Liver (tissue), 9 donors: Measurements from ENCODE around the gene TRERF1. TPM values are rescaled to one million over a fixed set of nuclear protein-coding genes. Genes with fewer than 3 reads are reported as not detected.
A peak's percentile ranks its signal among the peaks of the same experiment; 100 is the strongest.
"Not testable (repeated sequence)": the region's sequence is repeated elsewhere in the genome, so short reads cannot be mapped to it uniquely, and the experiment has no call there.

Source experiments
- DNase-seq: peaks from one replicate; pipeline ENCODE4 v3.0.0-alpha.2; 2017; ENCODE audit warnings: low spot score
- H3K27ac ChIP-seq, 2 donors: one replicate each; pipeline ENCODE4 v1.7.0; 2013; ENCODE audit warnings: inconsistent platforms in 2 of 2, low read length in 2 of 2, control low read depth in 1 of 2, low read depth in 1 of 2, mild to moderate bottlenecking in 1 of 2
- H3K27me3 ChIP-seq, 4 donors: one replicate each; pipeline versions ENCODE4 v1.6.1 to v1.7.0; 2013; ENCODE audit warnings: low read length in 3 of 4, inconsistent platforms in 1 of 4, mild to moderate bottlenecking in 1 of 4, moderate library complexity in 1 of 4; ENCODE audit not compliant: control insufficient read depth in 4 of 4, insufficient read depth in 4 of 4
- H3K36me3 ChIP-seq, 4 donors: one replicate each; pipeline versions ENCODE4 v1.6.1 to v1.7.0; 2013; ENCODE audit warnings: low read length in 3 of 4, mild to moderate bottlenecking in 3 of 4, low read depth in 1 of 4, moderate library complexity in 1 of 4; ENCODE audit not compliant: control insufficient read depth in 4 of 4, insufficient read depth in 3 of 4
- H3K4me1 ChIP-seq, 4 donors: one replicate each; pipeline versions ENCODE4 v1.6.1 to v1.7.0; 2013; ENCODE audit warnings: low read length in 3 of 4, mild to moderate bottlenecking in 3 of 4, moderate library complexity in 1 of 4; ENCODE audit not compliant: control insufficient read depth in 4 of 4, insufficient read depth in 4 of 4
- H3K4me3 ChIP-seq, 3 donors: one replicate each; pipeline versions ENCODE4 v1.6.1 to v1.7.0; 2013; ENCODE audit warnings: low read length in 3 of 3, control low read depth in 1 of 3, low read depth in 1 of 3, mild to moderate bottlenecking in 1 of 3
- H3K9ac ChIP-seq, 2 donors: one replicate each; pipeline ENCODE4 v1.7.0; 2013; ENCODE audit warnings: low read length in 2 of 2, mild to moderate bottlenecking in 2 of 2, moderate library complexity in 2 of 2, control low read depth in 1 of 2, low read depth in 1 of 2
- H3K9me3 ChIP-seq, 4 donors: one replicate each; pipeline versions ENCODE4 v1.6.1 to v1.7.0; 2013; ENCODE audit warnings: low read length in 3 of 4; ENCODE audit not compliant: control insufficient read depth in 4 of 4
- EGR1 ChIP-seq, 2 donors: IDR thresholded peaks; 2 replicates each; pipeline ENCODE4 v1.6.1; 2016 to 2018; ENCODE audit warnings: antibody characterized with exemption in 2 of 2, low read depth in 2 of 2
- FOXA1 ChIP-seq: IDR thresholded peaks from 2 replicates; pipeline ENCODE4 v1.6.1; 2016; ENCODE audit warnings: antibody characterized with exemption
- FOXA2 ChIP-seq: IDR thresholded peaks from 2 replicates; pipeline ENCODE4 v1.6.1; 2016; ENCODE audit warnings: antibody characterized with exemption
- GABPA ChIP-seq, 2 donors: IDR thresholded peaks in 1 of 2; conservative IDR thresholded peaks in 1 of 2; 2 replicates each; pipeline ENCODE4 v1.6.1; 2016; ENCODE audit warnings: antibody characterized with exemption in 2 of 2, mild to moderate bottlenecking in 1 of 2, moderate library complexity in 1 of 2
- HNF4G ChIP-seq: IDR thresholded peaks from 2 replicates; pipeline ENCODE4 v1.6.1; 2016; ENCODE audit warnings: antibody characterized with exemption
- RAD21 ChIP-seq, 2 donors: IDR thresholded peaks; 2 replicates each; pipeline ENCODE4 v1.6.1; 2016; ENCODE audit warnings: antibody characterized with exemption in 2 of 2, mild to moderate bottlenecking in 2 of 2
- RXRA ChIP-seq, 2 donors: IDR thresholded peaks; 2 replicates each; pipeline ENCODE4 v1.6.1; 2017 to 2018; ENCODE audit warnings: antibody characterized with exemption in 2 of 2, mild to moderate bottlenecking in 1 of 2
- SP1 ChIP-seq: IDR thresholded peaks from 2 replicates; pipeline ENCODE4 v1.6.1; 2018; ENCODE audit warnings: antibody characterized with exemption, mild to moderate bottlenecking
- TAF1 ChIP-seq: conservative IDR thresholded peaks from 2 replicates; pipeline ENCODE4 v1.6.1; 2016; ENCODE audit warnings: antibody characterized with exemption, mild to moderate bottlenecking
- WGBS: extraction: QIAGEN DNeasy Blood & Tissue Kit; methylation state at CpG from one replicate; pipeline ENCODE4 v1.1.7; 2013; 5-methylcytosine and 5-hydroxymethylcytosine counted together
- polyA plus RNA-seq, 2 donors: library from polyadenylated mRNA; stranded (reverse) in 1 of 2; unstranded in 1 of 2; fragments of 200-250 nt in 1 of 2; fragments of >200 nt in 1 of 2; fragmentation: Nextera tagmentation in 1 of 2; extraction: Ambion mirVana in 1 of 2; gene quantifications; one replicate each; pipeline versions ENCODE4 v1.2.1 to v1.2.3, GENCODE V29; 2013 to 2015
- total RNA-seq, 2 donors: library from RNA; depleted of rRNA; stranded (reverse); fragments of >200 nt; gene quantifications; one replicate each; pipeline ENCODE4 v1.2.3, GENCODE V29; 2014
- TF ChIP-seq, protein P1 (sequence below): IDR thresholded peaks from 2 replicates; pipeline ENCODE4 v1.6.1; 2016; ENCODE audit warnings: antibody characterized with exemption
- TF ChIP-seq, protein P2 (sequence below): fragments of 150-350 bp; IDR thresholded peaks from 2 replicates; pipeline ENCODE4 v1.5.1; 2017; ENCODE audit warnings: improper control_type of control experiment, low read depth, low read length; ENCODE audit not compliant: missing input control
- donor health status: healthy.
- donor health status: healthy.
- donor health status: healthy.
- donor health status: healthy.
- donor health status: healthy.

The TRERF1 gene
- total and polyA plus RNA-seq, 4 donors: 0.33 to 1.3 (median 0.68) TPM

DNA sequence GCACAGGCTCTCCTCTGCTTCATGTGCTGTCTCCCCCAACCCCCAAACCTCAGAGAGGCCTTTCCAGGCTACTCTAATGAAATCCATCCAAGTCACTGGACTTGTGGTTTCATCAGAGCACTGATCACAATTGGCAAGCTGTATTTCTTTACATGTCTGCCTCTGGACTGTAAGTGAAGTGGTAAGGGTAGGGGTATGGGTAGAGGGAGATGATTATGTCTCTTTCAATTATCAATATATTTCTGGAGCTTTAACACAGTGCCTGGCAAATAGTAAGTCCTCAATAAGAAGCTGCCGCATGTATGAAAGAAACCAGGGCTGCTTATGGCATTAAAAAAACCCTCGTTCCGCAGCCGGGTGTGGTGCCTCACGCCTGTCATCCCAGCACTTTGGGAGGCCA is 5.4 kb downstream of the TRERF1 start:
- 90% methylated on average over 5 of the region's 5 CpGs for WGBS
- Histone ChIP-seq H3K9me3 (no peaks in the 10 kb centered on the region), H3K9ac (no peak overlapping the region), H3K27me3 (no peaks in the 10 kb centered on the region), H3K27ac (no peak overlapping the region), H3K4me3 (no peak overlapping the region), H3K36me3 (no peaks in the 10 kb centered on the region), H3K4me1 (peaks cover 0 to 4% (median 4%) of the 10 kb centered on the region in 4 donors)
- TF ChIP-seq, protein P1, sequence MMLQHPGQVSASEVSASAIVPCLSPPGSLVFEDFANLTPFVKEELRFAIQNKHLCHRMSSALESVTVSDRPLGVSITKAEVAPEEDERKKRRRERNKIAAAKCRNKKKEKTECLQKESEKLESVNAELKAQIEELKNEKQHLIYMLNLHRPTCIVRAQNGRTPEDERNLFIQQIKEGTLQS: no peak
- DNase-seq: no peak

DNA sequence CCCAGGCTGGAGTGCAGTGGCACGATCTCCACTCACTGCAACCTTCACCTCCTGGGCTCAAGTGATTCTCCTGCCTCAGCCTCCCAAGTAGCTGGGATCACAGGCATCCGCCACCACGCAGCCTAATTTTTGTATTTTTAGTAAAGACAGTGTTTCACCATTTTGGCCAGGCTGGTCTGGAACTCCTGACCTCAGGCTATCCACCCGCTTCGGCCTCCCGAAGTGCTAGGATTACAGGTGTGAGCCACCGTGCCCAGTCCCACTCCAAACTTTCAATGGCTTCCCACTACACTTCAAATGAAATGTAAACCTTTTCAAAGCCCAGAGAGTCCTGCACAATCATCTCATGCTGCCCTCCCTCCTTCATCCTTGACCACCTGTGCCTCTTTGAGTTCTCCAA is 5.8 kb downstream of the TRERF1 start:
- H3K4me3 ChIP-seq: not testable (repeated sequence)
- 90% methylated on average over 7 of the region's 7 CpGs for WGBS

DNA sequence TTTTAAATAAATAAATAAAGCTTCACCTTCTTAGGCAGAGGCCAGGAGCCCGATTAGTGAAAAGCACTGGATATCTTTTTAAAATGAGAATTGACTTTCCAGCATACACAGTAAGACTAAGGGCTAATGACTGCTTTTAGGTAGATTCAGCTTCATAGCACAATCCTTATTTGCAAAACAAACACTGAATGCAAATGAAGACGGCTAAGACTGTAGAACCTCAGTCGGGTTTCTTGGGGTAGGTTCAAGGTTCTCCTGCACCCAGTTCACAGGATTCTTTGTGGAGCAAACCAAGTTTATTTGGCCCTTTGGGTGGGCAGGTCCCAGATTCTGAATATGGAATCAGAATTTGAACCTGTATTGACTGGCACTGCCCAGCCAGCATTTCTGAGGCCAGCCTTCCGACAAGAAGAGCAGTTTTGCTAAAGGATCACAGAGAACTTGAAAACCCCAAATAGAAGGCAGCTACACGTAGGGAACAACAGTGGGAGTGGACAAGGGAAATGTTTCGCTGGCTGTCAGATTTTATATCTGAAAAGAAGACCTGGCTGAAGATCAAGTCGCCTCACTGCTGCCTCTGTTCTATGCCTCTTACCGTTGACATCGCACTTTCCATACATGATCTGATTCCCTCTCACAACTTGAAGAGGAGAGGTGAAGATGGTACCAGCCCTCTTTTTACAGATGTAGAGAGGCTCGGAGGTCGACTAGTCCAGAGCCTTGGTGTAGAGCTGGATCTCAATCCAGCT is 8.2 kb downstream of the TRERF1 start:
- no peaks in the 10 kb centered on the region for H3K36me3 ChIP-seq
- whole genome bisulfite sequencing: 70% methylated on average over 11 of the region's 11 CpGs
- no peak overlapping the region for H3K4me3 ChIP-seq
- H3K27ac ChIP-seq: no peak overlapping the region
- H3K9ac ChIP-seq: no peak overlapping the region
- no peaks in the 10 kb centered on the region for H3K9me3 ChIP-seq
- no peaks in the 10 kb centered on the region for H3K27me3 ChIP-seq
- no peak for DNase-seq
- no peaks in the 10 kb centered on the region for H3K4me1 ChIP-seq
- TF ChIP-seq EGR1 (IDR thresholded peaks at IDR 0.05; ENCODE audit: low read depth in 2 of 2): no peak
- TF ChIP-seq HNF4G: no peak
- TF ChIP-seq RXRA (IDR thresholded peaks at IDR 0.05): no peak

More for the DNA sequence above, 5.8 kb downstream of the TRERF1 start:
- H3K27me3 ChIP-seq, H3K9me3 ChIP-seq, H3K27ac ChIP-seq, DNase-seq, H3K9ac ChIP-seq, H3K36me3 ChIP-seq, H3K4me1 ChIP-seq: not testable (repeated sequence)

DNA sequence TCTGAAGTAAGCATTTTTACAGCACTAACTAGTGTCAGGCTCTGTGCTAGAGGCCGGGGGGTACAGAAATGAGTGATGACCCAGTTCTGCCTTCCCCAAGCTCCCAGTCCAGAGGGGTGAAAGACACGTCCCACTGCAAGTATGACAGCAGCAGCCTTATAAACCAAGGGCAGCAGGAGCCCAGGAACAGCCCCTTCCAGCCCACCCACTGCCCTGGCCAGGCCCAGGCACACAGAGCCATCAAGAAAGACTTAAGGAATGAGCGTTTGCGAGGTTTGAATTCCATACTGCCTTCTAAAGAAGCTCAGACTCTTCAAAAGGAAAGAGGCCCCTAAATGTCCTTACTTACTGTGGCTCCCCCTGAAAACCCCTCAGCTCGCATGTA is 10.0 kb downstream of the TRERF1 start:
- H3K36me3 ChIP-seq: no peaks in the 10 kb centered on the region
- H3K9ac ChIP-seq: no peak overlapping the region
- no peak for DNase-seq
- H3K9me3 ChIP-seq: no peaks in the 10 kb centered on the region
- no peak overlapping the region for H3K4me3 ChIP-seq
- TF ChIP-seq FOXA2 (no peak), SP1 (no peak)
- no peaks in the 10 kb centered on the region for H3K4me1 ChIP-seq
- WGBS: 84% methylated on average over 5 of the region's 5 CpGs
- H3K27ac ChIP-seq: peak overlapping the region in 1 of 2 donors; percentile 38
- no peaks in the 10 kb centered on the region for H3K27me3 ChIP-seq

DNA sequence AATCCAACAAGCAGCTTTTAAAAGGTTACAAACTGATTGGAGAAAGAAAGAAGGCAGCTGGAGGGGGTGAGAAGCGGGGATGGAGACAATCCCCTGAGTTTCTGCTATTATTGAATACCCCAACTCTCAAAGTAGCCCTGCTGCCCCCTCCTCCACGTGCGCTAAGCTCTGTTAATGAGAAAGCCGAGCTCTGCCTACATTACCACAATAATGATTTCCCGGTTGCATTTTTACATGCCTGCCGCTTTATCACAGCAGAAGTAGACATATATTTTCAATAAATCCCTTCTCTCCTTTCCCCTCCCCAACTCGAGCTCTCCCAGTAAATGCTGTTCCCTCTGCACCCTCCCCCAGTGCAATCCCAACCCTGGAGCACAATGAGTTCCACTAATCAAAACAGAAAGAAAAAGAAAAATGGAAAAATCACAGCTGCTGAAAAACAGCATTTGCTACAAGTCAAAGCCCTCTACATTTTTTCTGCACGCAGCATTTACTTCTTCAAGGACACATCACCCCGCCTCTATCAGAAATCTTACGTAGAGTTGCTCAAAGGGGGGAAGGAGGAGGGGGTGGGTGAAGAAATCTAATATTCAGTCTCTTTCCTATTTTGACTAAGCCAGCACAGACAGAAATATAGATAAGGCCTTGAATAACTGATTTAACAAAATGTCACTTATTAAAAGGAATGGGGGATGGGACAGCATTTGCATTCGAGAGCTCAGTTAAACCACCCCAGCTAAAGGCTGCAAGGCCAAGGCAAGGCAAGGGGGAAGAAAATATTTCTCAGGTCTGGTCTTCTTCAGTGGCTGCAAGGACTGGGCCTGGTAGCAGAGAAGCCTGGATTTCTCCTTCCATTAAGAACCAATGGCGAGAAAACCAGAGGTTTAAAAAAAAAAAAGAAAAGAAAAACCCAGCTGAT is 10.7 kb downstream of the TRERF1 start:
- no peak for DNase-seq
- Histone ChIP-seq H3K9me3 (no peaks in the 10 kb centered on the region), H3K27ac (peak overlapping the region; percentile 5 to 10), H3K9ac (peak overlapping the region in 1 of 2 donors; percentile 29), H3K36me3 (no peaks in the 10 kb centered on the region), H3K27me3 (no peaks in the 10 kb centered on the region), H3K4me1 (no peaks in the 10 kb centered on the region), H3K4me3 (no peak overlapping the region)
- 73% methylated on average over 12 of the region's 12 CpGs for WGBS
- no peak for TF ChIP-seq TAF1
- no peak for TF ChIP-seq GABPA (IDR thresholded peaks at IDR 0.05 in 1 of 2, conservative IDR thresholded peaks at IDR 0.05 in 1 of 2)
- no peak for TF ChIP-seq RAD21 (IDR thresholded peaks at IDR 0.05)
- no peak for TF ChIP-seq RXRA (IDR thresholded peaks at IDR 0.05)
- no peak for TF ChIP-seq FOXA2
- TF ChIP-seq, protein P2, sequence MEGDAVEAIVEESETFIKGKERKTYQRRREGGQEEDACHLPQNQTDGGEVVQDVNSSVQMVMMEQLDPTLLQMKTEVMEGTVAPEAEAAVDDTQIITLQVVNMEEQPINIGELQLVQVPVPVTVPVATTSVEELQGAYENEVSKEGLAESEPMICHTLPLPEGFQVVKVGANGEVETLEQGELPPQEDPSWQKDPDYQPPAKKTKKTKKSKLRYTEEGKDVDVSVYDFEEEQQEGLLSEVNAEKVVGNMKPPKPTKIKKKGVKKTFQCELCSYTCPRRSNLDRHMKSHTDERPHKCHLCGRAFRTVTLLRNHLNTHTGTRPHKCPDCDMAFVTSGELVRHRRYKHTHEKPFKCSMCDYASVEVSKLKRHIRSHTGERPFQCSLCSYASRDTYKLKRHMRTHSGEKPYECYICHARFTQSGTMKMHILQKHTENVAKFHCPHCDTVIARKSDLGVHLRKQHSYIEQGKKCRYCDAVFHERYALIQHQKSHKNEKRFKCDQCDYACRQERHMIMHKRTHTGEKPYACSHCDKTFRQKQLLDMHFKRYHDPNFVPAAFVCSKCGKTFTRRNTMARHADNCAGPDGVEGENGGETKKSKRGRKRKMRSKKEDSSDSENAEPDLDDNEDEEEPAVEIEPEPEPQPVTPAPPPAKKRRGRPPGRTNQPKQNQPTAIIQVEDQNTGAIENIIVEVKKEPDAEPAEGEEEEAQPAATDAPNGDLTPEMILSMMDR: no peak
- TF ChIP-seq, protein P1: no peak
- no peak for TF ChIP-seq FOXA1
